ENCODE data around the gene RMI2.
A peak's percentile ranks its signal among the peaks of the same experiment; 100 is the strongest.
"Not testable (repeated sequence)": the region's sequence is repeated elsewhere in the genome, so short reads cannot be mapped to it uniquely, and the experiment has no call there.

Gene RMI2

DNA sequence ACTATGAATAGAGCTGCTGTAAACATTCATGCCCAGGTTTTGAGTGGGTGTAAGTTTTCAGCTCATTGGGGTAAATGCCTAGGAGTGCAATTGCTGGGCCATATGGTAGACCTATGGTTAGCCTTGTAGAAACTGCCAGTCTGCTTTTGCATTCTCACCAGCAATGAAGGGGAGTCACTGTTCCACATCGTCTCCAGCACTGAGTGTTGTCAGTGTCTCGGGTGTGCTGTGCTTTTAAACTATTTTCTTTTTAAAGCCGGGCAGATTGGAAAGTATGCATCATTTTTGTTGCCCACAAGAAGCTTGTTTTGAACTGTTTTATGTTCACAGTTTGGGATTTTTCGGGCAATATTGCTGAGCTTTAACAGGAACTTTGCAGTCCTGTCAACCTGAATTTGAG lies 7.9 kb downstream of the RMI2 start:
- DNase-seq (ENCODE audit: low read depth, low spot score) = no peak

DNA sequence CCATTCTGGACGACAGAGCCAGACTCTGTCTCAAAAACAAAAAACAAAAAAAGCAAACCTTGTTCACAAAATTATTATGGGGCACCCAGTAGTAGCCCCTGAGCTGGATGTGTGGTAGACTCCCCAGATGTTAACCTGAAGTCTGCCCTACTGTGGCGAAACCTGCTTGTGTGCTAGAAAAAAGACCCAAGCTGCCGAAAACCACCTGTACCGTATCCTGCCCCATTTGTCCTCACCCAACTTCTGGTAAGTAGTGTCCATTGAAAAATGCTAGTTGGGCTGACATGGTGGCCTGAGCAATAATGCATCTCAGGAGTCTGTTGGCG lies 9.1 kb downstream of the RMI2 start:
- DNase-seq (ENCODE audit: low read depth, low spot score) = no peak

DNA sequence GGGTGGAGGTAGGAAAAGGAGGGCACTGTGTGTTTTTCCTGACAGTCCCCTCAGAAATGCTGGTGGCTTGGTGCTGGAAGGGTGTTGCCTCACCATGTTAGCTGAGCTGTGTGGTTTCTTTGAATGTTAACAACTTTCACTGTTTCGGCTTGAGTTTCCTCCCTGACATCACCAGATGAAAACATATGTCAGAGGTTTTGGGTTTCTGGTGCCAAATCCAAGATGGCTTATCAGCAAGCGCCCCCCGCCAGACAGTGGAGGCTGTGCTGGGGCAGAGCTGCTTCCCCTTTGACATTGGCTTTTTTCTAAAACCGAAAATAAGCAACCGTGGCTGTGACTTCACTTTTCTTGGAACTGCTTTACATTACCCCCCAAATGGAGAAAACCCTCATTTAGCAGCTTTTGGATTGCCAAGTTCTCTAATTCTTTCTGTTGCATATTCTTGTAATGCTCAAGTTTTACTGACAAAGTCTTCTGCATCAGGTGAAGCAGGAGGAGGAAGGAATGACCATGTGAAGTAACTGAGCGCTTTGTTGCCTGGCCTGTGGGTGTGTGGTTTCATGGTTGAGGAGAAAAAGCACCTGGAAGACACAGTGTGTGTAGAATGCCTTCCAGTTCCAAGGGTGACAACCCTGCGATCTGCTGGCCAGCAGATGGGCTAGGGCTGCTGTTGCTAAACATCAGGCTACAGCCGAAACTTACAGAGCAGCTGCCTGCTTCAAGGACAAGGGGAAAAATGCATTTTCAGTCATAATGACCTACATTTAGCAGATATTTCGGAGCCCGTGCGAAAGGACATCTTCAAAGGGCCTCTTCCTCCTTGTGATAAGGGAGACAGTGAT lies 9.7 kb downstream of the RMI2 start:
- peak; percentile 42 for DNase-seq (ENCODE audit: low read depth, low spot score)

DNA sequence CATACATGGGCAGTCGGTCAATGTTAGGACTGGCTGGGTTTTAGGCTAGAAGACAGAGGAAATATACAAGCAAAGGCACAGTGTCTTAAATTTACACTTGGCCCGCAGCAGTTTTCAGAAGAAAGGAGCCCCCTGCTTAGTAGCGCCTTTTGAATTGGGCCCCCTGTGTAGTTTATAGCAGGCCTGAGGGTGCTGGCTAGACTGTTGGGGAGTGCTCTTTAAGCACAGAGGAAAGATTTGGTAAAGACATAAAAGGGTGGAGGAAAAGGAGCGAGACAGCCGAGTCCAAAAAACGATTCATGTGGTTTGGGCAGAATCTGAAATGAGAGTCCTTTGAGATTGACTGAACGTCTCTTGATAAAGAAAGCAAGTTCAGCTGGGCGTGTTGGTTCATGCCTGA lies 10.6 kb downstream of the RMI2 start:
- DNase-seq (ENCODE audit: low read depth, low spot score) = no peak

DNA sequence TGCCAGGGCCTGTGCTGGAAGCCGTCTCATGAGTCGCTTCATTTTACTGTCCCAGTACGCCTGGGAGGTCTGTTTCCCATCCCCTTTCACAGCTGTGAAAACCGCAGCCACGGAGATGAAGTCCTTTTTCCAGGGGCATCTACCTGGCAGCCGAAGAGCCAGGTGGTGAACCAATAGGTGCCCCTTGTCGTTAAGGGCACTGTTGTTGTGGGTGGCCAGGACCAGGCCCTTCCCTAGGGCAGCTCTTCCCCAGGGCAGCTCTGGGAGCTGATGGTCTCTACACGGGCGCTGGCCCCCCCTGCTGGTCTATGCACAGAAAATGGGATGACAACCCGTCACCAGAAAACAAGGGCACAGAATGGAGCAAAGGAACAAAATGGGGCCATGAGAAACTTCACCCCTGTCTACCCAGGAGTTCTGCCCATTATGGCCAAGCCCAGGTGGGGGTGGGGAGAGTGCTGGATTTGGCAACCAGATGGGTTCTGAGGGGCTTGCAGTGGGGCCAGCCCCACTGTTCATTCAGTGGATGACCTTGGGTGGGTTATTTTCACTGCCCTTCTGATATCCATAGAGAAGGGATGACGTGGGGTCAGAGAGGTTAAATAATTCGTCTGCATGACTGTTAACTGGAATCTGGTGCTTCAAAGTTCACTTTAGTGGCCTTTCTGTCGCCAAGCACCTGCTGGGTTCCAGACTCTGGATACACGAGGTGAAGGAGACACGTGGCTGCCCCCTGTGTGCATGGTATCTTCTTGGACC lies 11.5 kb downstream of the RMI2 start:
- no peak for DNase-seq (ENCODE audit: low read depth, low spot score)

DNA sequence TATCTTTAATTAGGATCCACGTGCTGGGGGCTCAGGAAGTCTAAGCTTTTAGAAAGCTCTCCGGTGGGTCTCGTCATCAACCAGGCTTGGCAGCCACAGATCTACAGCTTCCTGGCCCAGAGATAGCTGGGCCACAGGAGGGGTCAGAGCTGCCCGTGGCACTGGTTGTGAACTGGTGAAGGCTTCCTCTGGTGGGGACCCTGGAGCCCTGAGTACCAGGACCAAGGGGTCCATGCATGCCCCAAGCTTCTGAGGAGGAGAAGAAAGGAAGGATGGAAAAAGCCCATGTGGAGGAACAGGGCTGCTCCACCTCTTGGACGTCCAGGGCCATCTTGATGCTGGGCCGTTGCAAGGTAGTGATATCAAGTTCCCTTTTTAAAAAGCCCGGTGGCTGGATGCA lies 13.3 kb downstream of the RMI2 start:
- DNase-seq (ENCODE audit: low read depth, low spot score) = no peak

DNA sequence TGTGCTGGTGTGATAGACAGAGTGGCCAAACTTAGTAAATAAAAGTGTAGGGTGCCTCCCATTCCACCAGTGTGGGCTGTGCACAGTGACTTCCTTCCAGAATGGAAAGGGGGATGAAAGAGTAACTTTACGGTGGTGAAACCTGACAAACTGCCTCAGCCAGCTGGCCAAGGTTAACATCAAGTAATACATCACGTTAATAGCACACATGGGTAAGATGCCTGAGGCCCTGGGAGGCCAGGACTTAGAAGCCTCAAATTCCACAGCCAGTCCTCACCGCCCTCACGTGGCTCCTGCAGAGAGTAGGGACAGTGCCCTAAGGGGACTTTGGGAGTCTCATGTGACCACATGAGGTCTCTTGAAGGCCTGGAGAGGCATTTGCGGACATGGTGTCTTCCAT lies 14.1 kb downstream of the RMI2 start:
- no peak for DNase-seq (ENCODE audit: low read depth, low spot score)

DNA sequence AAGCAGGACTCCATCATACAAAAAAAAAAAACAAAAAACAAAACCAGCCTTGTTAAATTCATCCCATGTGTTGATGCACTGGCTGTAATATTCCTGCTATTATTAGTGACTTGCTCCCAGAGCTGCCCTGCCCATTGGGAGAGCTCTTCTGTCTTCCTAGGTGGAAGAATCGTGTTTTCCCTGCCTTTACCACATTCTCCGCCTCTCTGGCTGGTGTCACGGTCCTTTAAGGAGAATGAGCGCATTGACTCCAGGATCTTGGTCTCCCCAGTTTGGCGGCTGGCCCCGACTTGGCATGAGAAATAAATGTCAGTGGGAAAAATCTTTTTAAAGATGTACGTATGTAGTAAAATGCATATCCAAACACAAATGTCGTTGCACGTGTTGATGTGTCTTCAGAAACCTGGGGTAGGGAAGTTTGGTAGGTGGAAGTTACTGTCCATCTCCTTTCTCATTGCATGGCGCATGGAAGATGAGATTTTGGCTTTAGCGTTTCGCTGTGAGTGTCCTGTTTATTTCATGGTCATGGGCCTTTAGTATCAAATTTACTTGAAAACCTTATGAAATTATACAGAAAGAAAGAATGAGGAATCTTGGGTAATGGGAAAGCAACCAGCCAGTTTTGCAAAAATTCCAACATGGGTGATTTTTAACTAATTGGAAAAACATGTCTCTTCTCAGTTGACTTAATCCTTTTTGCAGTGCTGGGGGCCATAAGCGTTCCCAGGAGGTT lies 15.5 kb downstream of the RMI2 start:
- DNase-seq (ENCODE audit: low read depth, low spot score) = no peak

DNA sequence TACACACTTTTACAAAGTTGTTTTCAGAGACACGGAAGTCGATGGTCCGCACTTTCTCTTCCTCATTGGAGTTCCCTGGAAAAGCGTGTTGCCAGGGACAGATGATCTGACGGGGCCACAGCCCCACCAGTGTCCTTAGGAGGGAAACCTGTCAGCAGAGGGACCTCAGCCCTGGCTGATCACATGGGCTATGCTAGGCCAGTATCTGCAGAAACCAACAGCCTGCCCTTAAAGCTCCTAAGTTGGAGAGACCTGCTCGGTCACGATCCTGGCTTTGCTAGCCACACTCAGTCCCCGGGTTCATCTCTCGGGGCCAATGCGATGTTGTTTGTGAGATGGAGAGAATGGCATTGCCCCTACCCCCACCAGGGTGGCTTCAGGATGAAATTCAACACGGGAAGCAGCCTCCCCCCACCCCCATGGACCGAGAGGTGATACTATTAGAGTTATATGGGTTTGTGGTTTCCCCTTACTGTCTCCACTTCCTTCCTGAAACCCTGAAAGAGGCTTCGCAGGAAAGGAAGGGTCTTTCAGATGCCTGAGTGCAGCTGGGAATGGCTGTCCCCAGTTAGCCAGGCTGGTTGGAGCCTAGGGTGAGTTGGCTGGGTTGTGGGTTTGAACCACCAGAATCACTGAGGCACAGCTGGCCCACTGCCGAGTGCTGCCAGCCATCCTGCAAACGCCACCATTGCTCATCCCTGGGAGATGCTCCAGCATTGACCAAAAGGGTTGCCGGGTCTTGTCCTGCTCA lies 16.6 kb downstream of the RMI2 start:
- DNase-seq (ENCODE audit: low read depth, low spot score) = no peak

DNA sequence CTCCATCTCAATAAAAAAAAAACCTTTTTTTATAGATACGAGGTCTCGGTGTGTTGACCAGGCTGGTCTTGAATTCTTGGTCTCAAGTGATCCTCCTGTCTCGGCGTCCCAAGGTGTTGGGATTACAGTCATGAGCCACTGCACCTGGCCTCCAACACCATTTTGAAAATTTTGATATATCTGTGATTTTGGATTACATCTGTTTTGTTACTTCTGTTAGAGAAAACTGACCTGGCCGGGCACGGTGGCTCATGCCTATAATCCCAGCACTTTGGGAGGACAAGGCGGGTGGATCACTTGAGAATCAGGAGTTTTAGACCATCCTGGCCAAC lies 18.6 kb downstream of the RMI2 start:
- no peak for DNase-seq (ENCODE audit: low read depth, low spot score)

DNA sequence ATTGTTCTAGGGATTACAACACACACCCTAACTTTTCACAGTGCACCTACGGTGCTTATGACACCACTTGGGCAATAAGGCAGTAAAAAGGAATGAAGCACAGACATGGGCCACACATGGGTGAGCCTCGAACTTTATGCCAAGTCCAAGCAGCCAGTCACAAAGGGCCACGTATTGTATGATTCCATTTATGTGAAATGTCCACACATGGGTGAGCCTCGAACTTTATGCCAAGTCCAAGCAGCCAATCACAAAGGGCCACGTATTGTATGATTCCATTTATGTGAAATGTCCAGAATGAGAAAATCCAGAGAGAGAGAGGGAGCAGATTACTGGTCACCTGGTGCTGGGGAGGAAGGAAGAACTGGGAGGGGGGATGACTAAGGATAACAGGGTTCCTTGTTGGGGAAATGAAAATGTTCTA lies 22.2 kb downstream of the RMI2 start:
- no peak for DNase-seq (ENCODE audit: low read depth, low spot score)

DNA sequence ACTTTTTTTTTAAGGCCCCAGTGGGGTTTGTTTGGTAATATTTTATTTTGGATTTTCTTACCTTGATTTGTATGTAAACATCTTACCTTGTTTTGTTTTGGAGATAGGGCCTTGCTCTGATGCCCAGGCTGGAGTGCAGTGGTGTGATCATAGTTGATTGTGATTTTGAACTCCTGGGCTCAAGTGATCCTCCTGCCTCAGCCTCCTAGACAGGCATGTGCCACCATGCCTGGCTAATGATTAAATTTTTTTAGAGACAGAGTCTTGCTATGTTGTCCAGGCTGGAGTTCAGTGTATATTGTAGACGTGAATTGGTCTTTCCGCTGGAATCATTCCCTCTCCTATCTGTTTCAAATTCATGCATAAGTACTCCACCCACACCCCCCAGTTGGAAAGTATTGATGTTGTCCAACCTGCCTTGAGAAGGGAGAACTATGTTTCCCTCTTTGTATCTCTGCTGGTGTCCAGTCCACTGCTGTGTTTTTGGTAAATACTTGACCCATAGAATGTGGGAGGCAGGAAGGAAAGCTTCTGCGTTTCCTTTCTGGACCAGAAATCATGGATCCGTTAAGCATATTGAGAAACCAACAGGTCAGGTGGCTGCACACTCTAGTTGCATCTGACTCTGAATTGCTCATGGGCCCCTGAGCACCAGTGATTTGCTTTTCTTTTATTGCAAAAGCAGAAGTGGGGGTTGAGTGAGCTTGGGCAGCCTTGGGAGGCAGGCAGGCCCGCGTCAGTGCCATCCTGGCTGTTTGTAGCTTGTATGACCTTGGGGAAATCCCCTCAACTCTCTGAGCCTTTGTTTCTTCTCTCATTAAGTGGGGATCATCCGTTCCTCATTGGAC lies 25.0 kb downstream of the RMI2 start:
- DNase-seq (ENCODE audit: low read depth, low spot score) = no peak

DNA sequence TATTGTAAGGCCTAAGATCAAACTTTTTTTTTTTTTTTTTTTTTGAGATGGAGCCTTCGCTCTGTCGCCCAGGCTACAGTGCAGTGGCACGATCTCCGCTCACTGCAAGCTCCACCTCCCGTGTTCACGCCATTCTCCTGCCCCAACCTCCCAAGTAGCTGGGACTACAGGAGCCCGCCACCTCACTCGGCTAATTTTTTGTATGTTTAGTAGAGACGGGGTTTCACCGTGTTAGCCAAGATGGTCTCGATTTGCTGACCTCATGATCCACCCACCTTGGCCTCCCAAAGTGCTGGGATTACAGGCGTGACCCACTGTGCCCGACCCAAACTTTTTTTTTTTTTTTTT lies 25.6 kb downstream of the RMI2 start:
- not testable (repeated sequence) for DNase-seq (ENCODE audit: low read depth, low spot score)

DNA sequence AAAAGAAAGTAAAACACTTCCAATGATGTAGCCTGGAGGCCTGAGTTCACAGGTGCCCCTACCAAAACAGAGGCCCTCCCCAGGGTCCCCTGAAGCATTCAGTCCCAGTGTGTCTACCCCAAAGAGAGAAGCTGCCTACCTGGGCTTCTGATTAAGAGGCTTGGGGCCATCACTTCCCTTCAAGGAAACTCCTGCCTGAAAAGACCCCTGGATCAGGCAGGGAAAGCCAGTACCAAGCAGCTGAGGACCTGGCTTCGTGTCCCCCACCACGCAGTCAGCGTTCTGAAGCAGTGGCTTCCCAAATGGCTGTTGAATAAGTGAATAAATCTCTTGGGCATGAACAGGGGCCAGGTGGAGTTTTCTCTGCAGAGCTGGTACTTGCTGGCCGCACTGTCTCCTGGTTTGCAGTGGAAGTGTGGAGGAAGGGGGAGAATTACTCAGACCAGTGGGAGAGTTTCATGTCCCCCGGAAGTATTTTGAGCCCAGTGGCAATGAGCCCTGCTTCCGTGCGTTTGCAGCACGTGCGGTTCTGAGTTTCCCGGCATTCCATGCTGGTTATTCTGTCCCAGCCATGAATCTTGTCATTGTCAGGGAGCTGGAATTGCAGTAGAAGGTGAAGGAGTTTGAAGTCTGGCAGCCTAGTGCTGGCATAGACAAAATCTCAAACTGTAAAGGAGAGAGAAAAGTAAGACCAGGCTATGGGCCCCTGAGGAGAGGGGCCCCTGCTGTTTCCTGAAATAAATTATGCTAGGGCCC lies 27.0 kb downstream of the RMI2 start:
- DNase-seq (ENCODE audit: low read depth, low spot score) = no peak

DNA sequence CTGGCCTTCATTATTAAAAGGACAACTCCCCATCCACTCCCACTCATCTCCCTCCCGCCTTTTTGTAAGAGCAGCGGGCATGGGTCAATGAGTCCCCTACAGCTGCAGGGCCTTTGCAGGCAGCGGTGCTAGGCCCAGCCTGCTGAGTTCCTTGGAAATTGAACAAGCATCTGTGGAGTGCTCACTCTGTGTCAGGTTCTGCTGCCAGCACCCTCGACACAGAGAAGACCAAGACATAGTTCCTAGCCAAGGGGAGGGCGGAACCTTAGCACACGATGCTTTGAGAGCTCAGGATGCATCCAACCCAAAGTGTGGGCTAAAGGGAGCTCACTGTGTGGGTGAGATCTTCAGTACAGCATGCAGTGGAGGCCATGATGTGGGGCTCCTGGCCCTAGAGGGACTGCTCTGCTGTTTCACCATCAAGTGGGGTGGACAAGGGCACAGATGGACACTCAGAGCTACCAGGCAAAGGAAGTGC lies 27.6 kb downstream of the RMI2 start:
- DNase-seq (ENCODE audit: low read depth, low spot score) = no peak

DNA sequence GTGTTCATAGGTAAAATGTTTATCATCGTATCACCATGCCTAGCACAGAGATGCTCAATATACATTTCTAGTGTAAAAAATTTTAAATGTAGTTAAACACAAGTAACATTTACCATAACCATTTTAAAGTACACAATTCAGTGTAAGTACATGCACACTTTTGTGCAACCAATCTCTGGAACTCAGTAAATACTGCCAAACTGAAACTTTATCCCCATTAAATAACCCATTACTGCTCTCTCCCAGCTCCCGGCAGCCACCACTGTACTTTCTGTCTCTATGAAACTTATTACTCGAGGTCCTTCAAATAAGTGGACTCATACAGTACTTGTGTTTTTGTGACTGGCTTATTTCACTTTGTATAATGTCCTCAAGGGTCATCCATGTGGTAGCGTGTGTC lies 29.0 kb downstream of the RMI2 start:
- DNase-seq (ENCODE audit: low read depth, low spot score) = no peak

DNA sequence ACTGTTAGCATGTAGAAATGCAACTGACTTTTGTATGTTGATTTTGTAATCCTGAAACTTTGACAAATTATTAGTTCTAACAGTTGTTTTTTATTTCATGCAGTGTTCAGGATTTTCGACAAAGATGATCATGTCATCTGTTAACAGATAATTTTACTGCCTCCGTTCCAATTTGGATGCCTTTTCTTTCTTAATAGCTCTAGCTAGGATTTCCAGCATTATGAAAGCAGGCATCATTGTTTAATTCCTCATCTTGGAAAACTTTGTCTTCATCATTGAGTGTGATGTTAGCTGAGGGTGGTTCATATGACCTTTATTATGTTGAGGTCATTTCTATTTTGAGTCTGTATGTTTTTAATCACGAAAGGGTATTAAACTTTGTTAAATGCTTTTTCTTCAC lies 31.9 kb downstream of the RMI2 start:
- no peak for DNase-seq (ENCODE audit: low read depth, low spot score)

DNA sequence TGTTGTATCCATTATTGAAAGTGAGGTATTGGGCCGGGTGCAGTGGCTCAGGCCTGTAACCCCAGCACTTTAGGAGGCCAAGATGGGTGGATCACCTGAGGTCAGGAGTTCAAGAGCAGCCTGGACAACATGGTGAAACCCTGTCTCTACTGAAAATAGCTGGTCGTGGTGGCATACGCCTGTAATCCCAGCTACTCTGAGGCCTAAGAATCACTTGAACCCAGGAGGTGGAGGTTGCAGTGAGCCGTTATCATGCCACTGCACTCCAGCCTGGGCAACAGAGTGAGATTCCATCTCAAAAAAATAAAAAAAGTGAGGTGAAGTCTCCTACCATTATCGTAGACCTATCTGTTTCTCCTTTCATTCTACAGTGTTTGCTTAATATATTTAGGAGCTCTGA lies 33.7 kb downstream of the RMI2 start:
- not testable (repeated sequence) for DNase-seq (ENCODE audit: low read depth, low spot score)

DNA sequence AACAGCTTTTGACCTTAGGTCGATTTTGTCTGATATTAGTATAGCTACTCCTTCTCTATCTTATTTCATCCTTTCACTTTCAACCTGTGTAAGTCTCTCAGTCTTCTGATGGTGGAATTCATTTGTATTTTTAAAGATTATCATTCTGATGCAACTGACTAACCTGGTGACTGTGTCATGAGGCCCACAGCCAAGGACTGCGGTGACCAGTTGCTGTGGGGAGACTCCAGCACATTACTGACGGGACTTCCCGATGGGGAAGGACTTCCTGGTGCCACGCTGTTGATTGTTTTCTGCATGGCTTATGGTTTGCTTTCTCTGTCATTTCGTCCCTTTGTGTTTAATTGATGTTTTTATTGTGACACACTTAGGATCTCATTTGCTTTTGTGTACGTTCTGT lies 34.2 kb downstream of the RMI2 start:
- DNase-seq (ENCODE audit: low read depth, low spot score) = no peak

DNA sequence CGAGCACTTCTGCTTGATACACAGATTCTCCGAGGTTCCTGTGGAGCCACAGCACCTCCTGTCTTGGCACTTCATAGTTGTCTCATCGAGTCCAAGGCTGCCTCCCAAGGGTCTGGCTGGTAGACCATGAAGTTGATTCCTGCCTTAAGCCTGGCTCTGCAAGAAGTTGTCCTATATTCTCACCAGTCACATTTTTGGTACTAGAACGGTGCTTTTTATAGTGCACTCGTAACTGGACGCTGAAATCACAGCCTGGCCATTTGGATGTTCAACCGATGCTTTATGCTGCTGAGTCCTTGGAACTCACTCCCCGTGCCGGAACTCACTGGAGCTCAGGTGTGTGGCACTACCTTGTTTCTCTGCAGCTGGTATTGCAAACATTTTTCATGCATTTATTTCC lies 35.6 kb downstream of the RMI2 start:
- no peak for DNase-seq (ENCODE audit: low read depth, low spot score)

All from activated CD4-positive, CD25-positive, alpha-beta regulatory T cell treated with anti-CD3 and anti-CD28 coated beads, Interleukin-2, amount 50 U/mL, for 16 hours (primary cell).